Activated CD8-positive, alpha-beta T cell treated with anti-CD3 and anti-CD28 coated beads for 36 hours (primary cell): ENCODE measurements around the gene DCST1. TPM values are rescaled to one million over a fixed set of nuclear protein-coding genes. Genes with fewer than 3 reads are reported as not detected.

Source experiments
- ATAC-seq: fragments of 200-7000 bp; cut with Tn5 transposase; one replicate; pipeline ENCODE4 v1.10.0; 2021; ENCODE audit warnings: mild to moderate bottlenecking, moderate library complexity
- CTCF ChIA-PET: fragments of 350-600 bp; sonication (Branson Sonifier 250); formaldehyde crosslinking; loops from one replicate; lab custom pipeline; 2021; ENCODE audit warnings: antibody characterized with exemption; lab: Charles Lee
- POLR2A ChIA-PET: fragments of 350-600 bp; sonication (Branson Sonifier 250); formaldehyde crosslinking; loops from one replicate; lab custom pipeline; 2021; ENCODE audit warnings: antibody characterized with exemption; lab: Charles Lee
- DNase-seq: peaks from one replicate; pipeline ENCODE4 v3.0.0-alpha.2; 2020
- H3K27ac Mint-ChIP-seq: one replicate; pipeline ENCODE4 v1.8.0; 2021; ENCODE audit warnings: mild to moderate bottlenecking, mixed read lengths
- H3K27me3 Mint-ChIP-seq: one replicate; pipeline ENCODE4 v1.8.0; 2021; ENCODE audit warnings: mixed read lengths
- H3K36me3 Mint-ChIP-seq: one replicate; pipeline ENCODE4 v1.8.0; 2021; ENCODE audit warnings: low read depth, mixed read lengths
- H3K4me1 Mint-ChIP-seq: one replicate; pipeline ENCODE4 v1.8.0; 2021; ENCODE audit warnings: low read depth, mixed read lengths
- H3K4me3 Mint-ChIP-seq: one replicate; pipeline ENCODE4 v1.8.0; 2021; ENCODE audit warnings: mild to moderate bottlenecking, moderate library complexity, mixed read lengths
- H3K9me3 Mint-ChIP-seq: one replicate; pipeline ENCODE4 v1.8.0; 2021; ENCODE audit warnings: mixed read lengths
- intact Hi-C: fragments of 100-400 bp; cut with micrococcal nuclease; formaldehyde crosslinking; loops from one replicate; pipeline ENCODE4 v1.10.0; 2022
- total RNA-seq, 2 experiments: library from RNA; stranded (reverse); gene quantifications; one replicate each; pipeline ENCODE4 v1.2.3, GENCODE V29; 2021
- TF ChIP-seq, protein P1 (sequence below): fragments of 200-600 bp; IDR thresholded peaks from one replicate; pipeline ENCODE4 v1.8.0; 2022; ENCODE audit warnings: antibody characterized with exemption, mild to moderate bottlenecking

The DCST1 gene
- total RNA-seq, 2 experiments from 2014 or later, result not detected

DNA sequence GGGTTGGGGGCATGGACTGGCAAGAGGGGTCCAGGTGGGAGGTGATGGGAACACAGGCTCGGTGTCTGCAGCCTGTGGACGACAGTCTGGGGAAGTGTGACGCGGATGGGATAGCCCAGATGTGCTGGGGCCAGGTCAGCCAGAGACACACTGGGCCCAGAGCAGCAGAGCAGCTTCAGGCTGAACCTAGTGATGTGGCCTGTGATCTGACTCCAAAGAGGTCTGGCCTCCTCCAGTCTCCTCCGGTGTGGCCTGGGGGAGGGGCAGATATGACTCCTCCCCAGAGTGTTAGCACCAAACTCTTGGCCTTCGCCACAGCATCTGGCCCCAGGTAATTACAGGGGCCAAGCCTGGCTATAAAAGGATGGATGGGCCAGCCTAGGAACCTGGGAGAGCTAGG, 58.5 kb downstream of the DCST1 start:
- intact Hi-C loops, result no loop called here
- H3K36me3 Mint-ChIP-seq, result no peaks in the 10 kb centered on the region
- CTCF ChIA-PET, result interaction anchor here (0.6 to 6.8 kb wide), 38 partner anchors 8 to 374 kb away, joined by 3 to 312 read pairs (median 6); partner anchors contain the start of genes EFNA3, KRTCAP2, PMVK and SLC50A1
- POLR2A ChIA-PET, result interaction anchor here (0.7 to 1.7 kb wide), 4 partner anchors 13 to 76 kb away, joined by 3 to 10 read pairs (median 4); partner anchors contain the start of gene SLC50A1
- peaks cover 2% of the 10 kb centered on the region for H3K4me1 Mint-ChIP-seq
- TF ChIP-seq, protein P1, sequence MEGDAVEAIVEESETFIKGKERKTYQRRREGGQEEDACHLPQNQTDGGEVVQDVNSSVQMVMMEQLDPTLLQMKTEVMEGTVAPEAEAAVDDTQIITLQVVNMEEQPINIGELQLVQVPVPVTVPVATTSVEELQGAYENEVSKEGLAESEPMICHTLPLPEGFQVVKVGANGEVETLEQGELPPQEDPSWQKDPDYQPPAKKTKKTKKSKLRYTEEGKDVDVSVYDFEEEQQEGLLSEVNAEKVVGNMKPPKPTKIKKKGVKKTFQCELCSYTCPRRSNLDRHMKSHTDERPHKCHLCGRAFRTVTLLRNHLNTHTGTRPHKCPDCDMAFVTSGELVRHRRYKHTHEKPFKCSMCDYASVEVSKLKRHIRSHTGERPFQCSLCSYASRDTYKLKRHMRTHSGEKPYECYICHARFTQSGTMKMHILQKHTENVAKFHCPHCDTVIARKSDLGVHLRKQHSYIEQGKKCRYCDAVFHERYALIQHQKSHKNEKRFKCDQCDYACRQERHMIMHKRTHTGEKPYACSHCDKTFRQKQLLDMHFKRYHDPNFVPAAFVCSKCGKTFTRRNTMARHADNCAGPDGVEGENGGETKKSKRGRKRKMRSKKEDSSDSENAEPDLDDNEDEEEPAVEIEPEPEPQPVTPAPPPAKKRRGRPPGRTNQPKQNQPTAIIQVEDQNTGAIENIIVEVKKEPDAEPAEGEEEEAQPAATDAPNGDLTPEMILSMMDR, result no peak
- no peaks in the 10 kb centered on the region for H3K9me3 Mint-ChIP-seq
- no peak overlapping the region for H3K27ac Mint-ChIP-seq
- H3K4me3 Mint-ChIP-seq, result no peak overlapping the region
- no peak for ATAC-seq
- H3K27me3 Mint-ChIP-seq, result peaks cover 9% of the 10 kb centered on the region
- DNase-seq, result no peak

DNA sequence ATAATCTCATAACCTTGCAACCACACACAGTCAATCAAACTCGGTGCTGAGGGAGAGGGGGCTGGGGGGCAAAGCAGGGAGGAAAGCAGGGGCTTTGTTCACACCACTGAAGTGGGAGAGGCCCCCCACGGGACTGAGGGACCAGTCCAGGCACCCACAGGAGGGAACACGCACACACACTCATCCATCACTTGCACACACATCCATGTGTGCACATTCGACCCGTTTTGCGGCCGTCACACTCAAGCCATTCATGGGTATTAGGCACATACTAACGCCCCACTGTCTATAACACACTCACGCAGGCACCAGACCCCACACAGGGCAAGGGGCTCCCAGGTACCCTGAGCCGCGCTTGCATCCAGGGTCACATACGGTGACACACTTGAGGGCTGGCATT, 59.0 kb downstream of the DCST1 start:
- Mint-ChIP-seq H3K4me3 (no peak overlapping the region), H3K27ac (no peak overlapping the region), H3K4me1 (peaks cover 2% of the 10 kb centered on the region), H3K27me3 (peaks cover 9% of the 10 kb centered on the region), H3K36me3 (no peaks in the 10 kb centered on the region), H3K9me3 (no peaks in the 10 kb centered on the region)
- ATAC-seq, result no peak
- TF ChIP-seq, protein P1, result no peak
- ChIA-PET POLR2A (no interaction called here), CTCF (interaction anchor here (0.8 to 6.8 kb wide), 5 partner anchors 19 to 373 kb away, joined by 3 to 312 read pairs (median 11); partner anchors contain the start of genes KRTCAP2 and TRIM46)
- intact Hi-C loops, result no loop called here
- no peak for DNase-seq

GRCh38 chr1:155093911-155094621, 60.4 kb downstream of the DCST1 start:
- Mint-ChIP-seq H3K27ac (no peak overlapping the region), H3K9me3 (no peaks in the 10 kb centered on the region), H3K4me1 (peaks cover 2% of the 10 kb centered on the region), H3K4me3 (no peak overlapping the region), H3K27me3 (peaks cover 12% of the 10 kb centered on the region), H3K36me3 (no peaks in the 10 kb centered on the region)
- ATAC-seq, result peak; percentile 52
- intact Hi-C loops, result loop anchor here (2.0 kb wide), 1 partner anchor 73 kb away; no protein-coding TSS in a partner anchor
- TF ChIP-seq, protein P1, result no peak
- ChIA-PET CTCF (interaction anchor here (1.2 to 6.8 kb wide), 6 partner anchors 8 to 79 kb away, joined by 3 to 312 read pairs (median 12); partner anchors contain the start of genes KRTCAP2 and TRIM46), POLR2A (no interaction called here)
- DNase-seq, result no peak

DNA sequence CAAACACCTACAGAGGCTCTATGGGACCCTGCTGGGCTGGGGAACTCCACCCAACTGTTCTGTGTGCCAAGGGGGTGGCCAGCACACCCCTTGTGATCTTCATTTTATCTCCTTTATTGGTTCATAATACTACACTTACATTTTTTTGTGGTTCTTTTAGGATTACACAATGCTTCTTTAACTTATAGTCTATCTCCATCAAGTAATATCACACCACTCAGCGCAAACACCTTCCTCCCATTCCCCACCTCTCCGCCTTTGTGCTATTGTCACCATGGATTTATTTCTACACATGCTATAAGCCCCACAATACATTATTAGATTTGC, 61.0 kb downstream of the DCST1 start:
- Mint-ChIP-seq H3K4me3 (no peak overlapping the region), H3K27ac (no peak overlapping the region), H3K36me3 (no peaks in the 10 kb centered on the region), H3K27me3 (peaks cover 12% of the 10 kb centered on the region), H3K9me3 (no peaks in the 10 kb centered on the region), H3K4me1 (peaks cover 2% of the 10 kb centered on the region)
- intact Hi-C loops, result loop anchor here (2.0 kb wide), 1 partner anchor 72 kb away; no protein-coding TSS in a partner anchor
- DNase-seq, result no peak
- POLR2A ChIA-PET, result no interaction called here
- CTCF ChIA-PET, result interaction anchor here (1.2 to 2.1 kb wide), 5 partner anchors 9 to 78 kb away, joined by 3 to 21 read pairs (median 10); partner anchors contain the start of gene KRTCAP2
- TF ChIP-seq, protein P1, result no peak
- ATAC-seq, result no peak

DNA sequence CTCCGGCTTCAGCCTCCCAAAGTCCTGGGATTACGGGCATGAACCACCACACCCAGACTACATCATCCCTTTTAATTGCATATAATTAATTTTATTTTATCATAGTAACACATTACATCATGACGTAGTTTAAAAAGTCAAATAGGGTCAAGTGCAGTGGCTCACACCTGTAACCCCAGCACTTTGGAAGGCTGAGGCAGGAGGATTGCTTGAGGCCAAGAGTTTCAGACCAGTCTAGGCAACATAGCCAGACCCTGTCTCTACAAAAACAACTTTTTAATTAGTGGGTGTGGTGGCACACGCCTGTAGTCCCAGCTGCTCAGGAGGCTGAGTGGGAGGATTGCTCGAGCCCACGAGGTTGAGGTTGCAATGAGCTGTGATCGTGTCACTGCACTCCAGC, 65.7 kb downstream of the DCST1 start:
- Mint-ChIP-seq H3K9me3 (no peaks in the 10 kb centered on the region), H3K27ac (no peak overlapping the region), H3K27me3 (peaks cover 12% of the 10 kb centered on the region), H3K4me3 (no peak overlapping the region), H3K4me1 (no peaks in the 10 kb centered on the region), H3K36me3 (no peaks in the 10 kb centered on the region)
- TF ChIP-seq, protein P1, result no peak
- no peak for DNase-seq
- no peak for ATAC-seq
- ChIA-PET POLR2A (no interaction called here), CTCF (interaction anchor here (0.8 to 2.8 kb wide), 5 partner anchors 68 to 74 kb away, joined by 3 to 14 read pairs (median 6); partner anchors contain the start of gene KRTCAP2)
- intact Hi-C loops, result no loop called here
